Epithelial cell of proximal tubule (primary cell): Measurements from ENCODE around the gene SLC17A3. TPM values are rescaled to one million over a fixed set of nuclear protein-coding genes. Genes with fewer than 3 reads are reported as not detected.

Experiments used
- DNase-seq: peaks from one replicate; pipeline ENCODE4 v3.0.0-alpha.2; 2011; ENCODE audit warnings: low read depth
- H3K4me3 ChIP-seq: 2 replicates; pipeline ENCODE4 v1.5.1; 2011; ENCODE audit warnings: low read depth, mild to moderate bottlenecking, low read length
- total RNA-seq: library from RNA; depleted of rRNA; stranded (reverse); fragments of >200 nt; gene quantifications from 2 replicates; pipeline ENCODE4 v1.2.3, GENCODE V29; 2015
- TF ChIP-seq, protein P1 (sequence below): conservative IDR thresholded peaks from 2 replicates; pipeline ENCODE4 v1.5.1; 2012; ENCODE audit warnings: low read depth, mild to moderate bottlenecking, low read length

Gene SLC17A3
- total RNA-seq, 1 donor from 2014 or later: not detected

DNA sequence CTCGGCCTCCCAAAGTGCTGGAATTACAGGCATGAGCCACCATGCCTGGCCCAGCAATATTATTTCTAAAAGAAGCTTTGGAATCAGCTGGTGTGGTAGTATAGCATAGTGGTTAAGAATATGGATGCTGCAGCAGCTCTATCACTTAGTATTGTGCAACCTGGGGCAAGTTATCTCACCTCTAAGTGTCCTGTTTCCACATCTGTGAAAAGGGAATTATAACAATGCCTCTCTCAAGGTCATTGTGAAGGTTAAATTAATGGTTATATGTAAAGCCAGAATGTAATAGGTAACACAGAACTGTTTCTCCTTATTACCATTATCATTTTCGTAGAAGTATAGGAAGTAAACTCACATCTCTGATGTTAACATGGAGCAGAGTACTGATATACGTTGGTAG is 42.3 kb upstream of the SLC17A3 start:
- TF ChIP-seq, protein P1, sequence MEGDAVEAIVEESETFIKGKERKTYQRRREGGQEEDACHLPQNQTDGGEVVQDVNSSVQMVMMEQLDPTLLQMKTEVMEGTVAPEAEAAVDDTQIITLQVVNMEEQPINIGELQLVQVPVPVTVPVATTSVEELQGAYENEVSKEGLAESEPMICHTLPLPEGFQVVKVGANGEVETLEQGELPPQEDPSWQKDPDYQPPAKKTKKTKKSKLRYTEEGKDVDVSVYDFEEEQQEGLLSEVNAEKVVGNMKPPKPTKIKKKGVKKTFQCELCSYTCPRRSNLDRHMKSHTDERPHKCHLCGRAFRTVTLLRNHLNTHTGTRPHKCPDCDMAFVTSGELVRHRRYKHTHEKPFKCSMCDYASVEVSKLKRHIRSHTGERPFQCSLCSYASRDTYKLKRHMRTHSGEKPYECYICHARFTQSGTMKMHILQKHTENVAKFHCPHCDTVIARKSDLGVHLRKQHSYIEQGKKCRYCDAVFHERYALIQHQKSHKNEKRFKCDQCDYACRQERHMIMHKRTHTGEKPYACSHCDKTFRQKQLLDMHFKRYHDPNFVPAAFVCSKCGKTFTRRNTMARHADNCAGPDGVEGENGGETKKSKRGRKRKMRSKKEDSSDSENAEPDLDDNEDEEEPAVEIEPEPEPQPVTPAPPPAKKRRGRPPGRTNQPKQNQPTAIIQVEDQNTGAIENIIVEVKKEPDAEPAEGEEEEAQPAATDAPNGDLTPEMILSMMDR: no peak
- H3K4me3 ChIP-seq: no peak overlapping the region
- no peak for DNase-seq

DNA sequence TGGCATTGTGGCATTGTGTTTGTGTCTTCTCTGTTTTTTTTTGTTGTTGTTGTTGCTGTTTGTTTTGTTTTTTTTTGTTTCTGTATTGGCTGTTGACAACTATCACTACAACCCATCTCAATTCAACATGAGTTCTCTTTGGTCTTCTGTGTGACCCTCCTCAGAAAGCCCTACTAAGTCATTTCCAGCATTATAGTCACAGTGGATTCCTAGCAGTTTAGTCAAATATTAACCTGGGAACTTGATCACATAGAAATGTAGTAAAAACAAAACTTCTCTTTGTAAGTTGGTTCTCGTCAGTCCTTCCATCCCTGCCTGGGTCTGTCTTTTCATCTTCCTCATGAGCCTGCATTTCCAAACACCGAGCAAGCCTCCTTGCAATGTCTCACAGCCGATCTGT is 39.7 kb upstream of the SLC17A3 start:
- no peak for DNase-seq
- H3K4me3 ChIP-seq: no peak overlapping the region
- TF ChIP-seq, protein P1: no peak

DNA sequence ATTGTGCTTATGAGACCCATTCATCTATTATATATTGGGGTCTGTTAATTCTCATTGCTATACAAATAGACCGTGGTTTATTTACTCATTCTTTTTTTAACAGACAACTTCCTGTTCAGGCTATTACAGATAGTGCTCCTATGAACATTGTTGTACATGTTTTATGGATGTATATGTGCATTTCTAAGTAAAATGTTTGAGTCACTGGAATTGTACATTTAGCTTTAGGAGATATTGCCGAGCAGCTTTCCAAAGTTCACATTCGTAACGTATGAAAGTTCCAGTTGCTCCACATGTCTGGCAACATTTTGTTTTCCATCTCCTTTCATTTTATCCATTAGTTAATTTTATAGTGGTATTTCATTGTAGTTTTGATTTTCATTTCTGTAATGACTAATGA is 37.3 kb upstream of the SLC17A3 start:
- DNase-seq: no peak
- TF ChIP-seq, protein P1: no peak
- no peak overlapping the region for H3K4me3 ChIP-seq

DNA sequence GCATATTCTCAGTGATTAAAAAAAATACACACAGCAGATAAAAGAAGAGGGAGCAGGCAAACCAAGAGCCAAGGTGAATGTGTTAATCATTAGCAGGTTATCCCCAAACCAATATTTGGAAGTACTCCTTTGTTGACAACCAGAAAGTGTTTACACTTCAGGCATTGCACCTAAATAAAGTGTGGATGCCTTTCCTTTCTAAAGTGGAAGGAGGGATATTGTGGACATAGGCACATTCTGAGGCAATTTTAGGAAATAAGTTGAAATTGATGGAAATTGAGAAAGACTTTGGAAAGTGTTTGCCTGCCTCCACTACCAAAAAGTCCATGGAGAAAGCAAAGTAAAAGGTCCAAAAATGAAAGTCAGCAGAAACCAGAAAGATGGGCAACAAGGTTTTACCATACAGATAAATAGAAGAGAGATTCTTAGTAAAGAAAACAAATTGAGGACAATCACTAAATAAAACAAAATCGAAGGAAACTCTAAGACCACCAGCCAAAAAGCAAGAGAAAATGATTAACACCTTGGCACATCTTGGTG is 33.5 kb upstream of the SLC17A3 start:
- no peak for DNase-seq
- TF ChIP-seq, protein P1: no peak

DNA sequence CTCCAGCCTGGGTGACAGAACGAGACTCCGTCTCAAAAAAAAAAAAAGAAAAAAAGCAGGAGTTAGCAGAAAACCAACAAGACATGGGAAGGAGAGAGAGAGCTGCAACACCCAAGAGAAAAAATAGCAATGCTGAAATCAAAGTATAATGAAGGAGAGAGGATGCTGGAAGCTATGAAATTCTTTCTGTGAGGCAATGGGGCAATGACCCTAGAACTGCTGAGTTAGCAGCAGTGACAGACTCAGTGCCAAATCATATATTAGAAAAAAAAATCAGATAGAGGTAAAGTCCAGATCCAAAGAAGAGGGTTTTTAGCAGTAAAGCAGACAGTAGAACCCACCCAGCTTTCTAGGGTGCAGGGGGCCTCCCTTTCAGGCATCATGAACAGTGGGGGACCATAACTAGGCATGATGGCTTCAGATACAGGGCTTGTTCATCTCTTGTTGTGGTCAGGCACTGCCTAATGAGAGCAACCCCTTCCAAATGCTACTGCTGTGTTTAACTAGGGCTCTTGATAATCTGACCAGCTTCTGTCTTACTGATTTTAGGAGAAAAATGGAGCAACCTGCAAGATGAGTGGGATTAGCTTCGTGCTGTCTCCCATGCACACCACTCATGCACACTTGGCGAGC is 29.5 kb upstream of the SLC17A3 start:
- no peak for DNase-seq
- TF ChIP-seq, protein P1: no peak
- no peak overlapping the region for H3K4me3 ChIP-seq

More for the DNA sequence above, 33.5 kb upstream of the SLC17A3 start:
- H3K4me3 ChIP-seq: no peak overlapping the region

DNA sequence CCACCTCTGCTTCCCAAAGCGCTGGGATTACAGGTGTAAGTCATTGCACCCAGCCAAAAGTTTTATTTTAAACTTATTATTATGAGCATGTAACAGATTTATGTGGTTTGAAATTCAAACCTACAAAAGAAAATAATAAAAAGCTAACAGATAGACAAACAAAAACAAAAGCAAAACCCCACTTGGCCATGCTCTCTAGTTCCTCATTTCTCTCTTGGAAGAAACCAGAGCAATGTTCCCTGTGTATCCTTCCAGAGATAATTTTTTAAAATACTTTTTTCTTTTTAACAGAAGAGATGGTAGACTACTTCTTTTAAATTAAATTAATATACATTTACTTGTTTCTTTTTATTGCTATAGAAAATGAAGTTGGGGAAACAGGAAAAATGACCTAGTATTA is 28.0 kb upstream of the SLC17A3 start:
- H3K4me3 ChIP-seq: no peak overlapping the region
- TF ChIP-seq, protein P1: no peak
- no peak for DNase-seq

DNA sequence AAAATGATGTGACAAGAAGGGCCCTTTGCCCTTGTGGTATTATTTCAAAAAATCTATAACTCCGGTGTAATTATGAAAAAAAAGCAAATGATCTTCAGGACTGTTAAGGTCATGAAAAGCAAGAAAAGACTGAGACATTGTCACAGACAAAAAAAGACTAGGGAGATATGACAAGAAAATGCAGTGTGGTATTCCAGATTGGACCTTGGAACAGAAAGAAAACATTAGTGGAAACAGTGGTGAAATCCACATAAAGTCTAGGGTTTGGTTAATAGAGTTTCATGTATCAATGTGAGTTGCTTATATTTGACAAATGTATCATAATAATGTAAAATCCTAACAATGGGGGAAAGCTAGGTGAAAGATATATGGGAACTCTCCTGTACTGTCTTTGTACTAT is 26.8 kb upstream of the SLC17A3 start:
- no peak for DNase-seq
- TF ChIP-seq, protein P1: no peak
- no peak overlapping the region for H3K4me3 ChIP-seq
